Neural crest cell (in vitro differentiated cells): ENCODE results near the gene RBM34. TPM values are rescaled to one million over a fixed set of nuclear protein-coding genes. Genes with fewer than 3 reads are reported as not detected.
A peak's percentile ranks its signal among the peaks of the same experiment; 100 is the strongest.
"Not testable (repeated sequence)": the region's sequence is repeated elsewhere in the genome, so short reads cannot be mapped to it uniquely, and the experiment has no call there.

ENCODE experiments used
- DNase-seq: peaks from one replicate; pipeline ENCODE4 v3.0.0; 2021; ENCODE audit warnings: low read depth, mixed read lengths, low spot score
- H3K27ac Mint-ChIP-seq: one replicate; pipeline ENCODE4 v1.8.0; 2021; ENCODE audit warnings: mild to moderate bottlenecking, mixed read lengths; ENCODE audit not compliant: unreplicated experiment
- H3K27me3 Mint-ChIP-seq: 2 replicates; pipeline ENCODE4 v1.8.0; 2021; ENCODE audit warnings: low read depth, mild to moderate bottlenecking, mixed read lengths
- H3K36me3 Mint-ChIP-seq: 2 replicates; pipeline ENCODE4 v1.8.0; 2021; ENCODE audit warnings: low read depth, mild to moderate bottlenecking, mixed read lengths
- H3K4me1 Mint-ChIP-seq: 2 replicates; pipeline ENCODE4 v1.8.0; 2021; ENCODE audit warnings: mixed read lengths
- H3K4me3 Mint-ChIP-seq: one replicate; pipeline ENCODE4 v1.8.0; 2021; ENCODE audit warnings: mild to moderate bottlenecking, mixed read lengths
- H3K9me3 Mint-ChIP-seq: 2 replicates; pipeline ENCODE4 v1.8.0; 2021; ENCODE audit warnings: mixed read lengths
- CTCF ChIP-seq: fragments of 200-600 bp; sonication (generic); conservative IDR thresholded peaks from 2 replicates; pipeline ENCODE4 v1.5.0; 2021; ENCODE audit warnings: antibody characterized with exemption, mild to moderate bottlenecking
- long read RNA-seq: library from polyadenylated mRNA; unstranded; transcript quantifications from one replicate; pipeline ENCODE4 v2.0.0, GENCODE V29; 2020
- total RNA-seq: library from RNA; stranded (reverse); gene quantifications from 2 replicates; pipeline ENCODE4 v1.2.1, GENCODE V29; 2021

Gene RBM34
- total RNA-seq: 95.0 and 102 TPM in 2 replicates
- long read RNA-seq, transcript RBM34-201 (11 exons, 2,054 nt): major isoform, 30 of 45 reads
- long read RNA-seq, partial matches to known transcripts: 8 of 45 reads
- long read RNA-seq, other reads (novel, unspliced or antisense): 2 of 45 reads

GRCh38 chr1:235160957-235161684 lies at the start of gene RBM34:
Gene RBM34 (minus strand): TSS chr1:235161250. CDS start chr1:235161226, 24 bp downstream.
- Mint-ChIP-seq H3K36me3 (peaks cover 2% of the 10 kb centered on the region), H3K4me1 (peaks cover 22% of the 10 kb centered on the region), H3K4me3 (peak within 1 kb of the TSS; percentile 97), H3K27me3 (no peaks in the 10 kb centered on the region), H3K9me3 (no peaks in the 10 kb centered on the region), H3K27ac (peak within 1 kb of the TSS; percentile 97)
- peak; percentile 91 for DNase-seq
- no peak for TF ChIP-seq CTCF

GRCh38 chr1:235207209-235207565 lies 46.1 kb upstream of the RBM34 start:
- Mint-ChIP-seq H3K9me3 (no peaks in the 10 kb centered on the region), H3K4me1 (no peaks in the 10 kb centered on the region), H3K27me3 (no peaks in the 10 kb centered on the region), H3K36me3 (peaks cover 11% of the 10 kb centered on the region), H3K4me3 (no peak overlapping the region), H3K27ac (peak overlapping the region; percentile 64)
- no peak for TF ChIP-seq CTCF
- DNase-seq: no peak

GRCh38 chr1:235206533-235207208 lies 45.6 kb upstream of the RBM34 start:
- peaks cover 11% of the 10 kb centered on the region for H3K36me3 Mint-ChIP-seq

GRCh38 chr1:235205687-235206086 lies 44.6 kb upstream of the RBM34 start:
- no peak for TF ChIP-seq CTCF
- no peak overlapping the region for H3K4me3 Mint-ChIP-seq
- peaks cover 11% of the 10 kb centered on the region for H3K36me3 Mint-ChIP-seq
- H3K27me3 Mint-ChIP-seq: no peaks in the 10 kb centered on the region
- H3K9me3 Mint-ChIP-seq: no peaks in the 10 kb centered on the region
- H3K4me1 Mint-ChIP-seq: no peaks in the 10 kb centered on the region
- DNase-seq: no peak
- H3K27ac Mint-ChIP-seq: no peak overlapping the region

More at GRCh38 chr1:235206533-235207208, 45.6 kb upstream of the RBM34 start:
- no peaks in the 10 kb centered on the region for H3K4me1 Mint-ChIP-seq
- H3K27me3 Mint-ChIP-seq: no peaks in the 10 kb centered on the region
- no peak for DNase-seq
- peak overlapping the region; percentile 64 for H3K27ac Mint-ChIP-seq
- no peak overlapping the region for H3K4me3 Mint-ChIP-seq
- no peak for TF ChIP-seq CTCF
- H3K9me3 Mint-ChIP-seq: no peaks in the 10 kb centered on the region

- Mint-ChIP-seq H3K36me3 (peaks cover 11% of the 10 kb centered on the region), H3K27ac (no peak overlapping the region), H3K4me1 (peaks cover 5% of the 10 kb centered on the region), H3K9me3 (no peaks in the 10 kb centered on the region), H3K4me3 (no peak overlapping the region), H3K27me3 (no peaks in the 10 kb centered on the region)
- no peak for TF ChIP-seq CTCF
- DNase-seq: no peak
These were observed 42.4 kb upstream of the RBM34 start for GRCh38 chr1:235203428-235203827.

- not testable (repeated sequence) for H3K4me1 Mint-ChIP-seq, H3K27ac Mint-ChIP-seq, H3K27me3 Mint-ChIP-seq, DNase-seq, H3K4me3 Mint-ChIP-seq, H3K9me3 Mint-ChIP-seq
- H3K36me3 Mint-ChIP-seq: peaks cover 11% of the 10 kb centered on the region
These were observed 41.4 kb upstream of the RBM34 start for GRCh38 chr1:235202447-235202846.
